Upper lobe of left lung (tissue), 6 donors: ENCODE measurements around the gene KIF23. TPM values are rescaled to one million over a fixed set of nuclear protein-coding genes. Genes with fewer than 3 reads are reported as not detected.

ENCODE experiments used
- ATAC-seq, 2 donors: fragments of 200-7000 bp; cut with Tn5 transposase; one replicate each; pipeline ENCODE4 v1.9.1; 2022; ENCODE audit warnings: mild to moderate bottlenecking in 2 of 2, moderate library complexity in 2 of 2; ENCODE audit not compliant: low FRiP score in 2 of 2
- DNase-seq, 2 donors: peaks; one replicate each; pipeline ENCODE4 v3.0.0-alpha.2; 2019 to 2020
- H3K27ac ChIP-seq, 4 donors: fragments of 200-600 bp; sonication (generic); one replicate each; pipeline ENCODE4 v1.5.1; 2016 to 2019
- H3K27me3 ChIP-seq, 4 donors: fragments of 200-600 bp; sonication (generic); one replicate each; pipeline ENCODE4 v1.5.1; 2017 to 2019
- H3K36me3 ChIP-seq, 4 donors: fragments of 200-600 bp; sonication (generic); one replicate each; pipeline ENCODE4 v1.5.1; 2016 to 2019
- H3K4me1 ChIP-seq, 4 donors: fragments of 200-600 bp; sonication (generic); one replicate each; pipeline ENCODE4 v1.5.1; 2018 to 2019
- H3K4me3 ChIP-seq, 4 donors: fragments of 200-600 bp; sonication (generic); one replicate each; pipeline ENCODE4 v1.5.1; 2017 to 2019; ENCODE audit warnings: mild to moderate bottlenecking in 2 of 4, moderate library complexity in 1 of 4
- H3K9me3 ChIP-seq, 4 donors: fragments of 200-600 bp; sonication (generic); one replicate each; pipeline ENCODE4 v1.5.1; 2018 to 2019
- CTCF ChIP-seq, 6 experiments: fragments of 450-650 bp in 4 of 6; fragments of 200-600 bp in 2 of 6; sonication (generic) in 2 of 6; IDR thresholded peaks; one replicate each; pipeline ENCODE4 v1.5.1; 2016 to 2019; ENCODE audit warnings: antibody characterized with exemption in 6 of 6
- EP300 ChIP-seq, 4 donors: sonication (generic); formaldehyde crosslinking; IDR thresholded peaks; one replicate each; pipeline ENCODE4 v1.5.1; 2017; ENCODE audit warnings: antibody characterized with exemption in 4 of 4, control low read depth in 2 of 4
- POLR2A ChIP-seq, 4 donors: fragments of 450-650 bp; IDR thresholded peaks; one replicate each; pipeline ENCODE4 v1.5.1; 2016 to 2017; ENCODE audit warnings: antibody characterized with exemption in 4 of 4, mild to moderate bottlenecking in 2 of 4
- POLR2AphosphoS5 ChIP-seq, 2 donors: sonication (generic); formaldehyde crosslinking; IDR thresholded peaks; one replicate each; pipeline ENCODE4 v1.5.1; 2017; ENCODE audit warnings: antibody characterized with exemption in 2 of 2
- WGBS, 2 donors: methylation state at CpG; one replicate each; pipeline ENCODE4 v1.1.5; 2017 to 2018; 5-methylcytosine and 5-hydroxymethylcytosine counted together
- total RNA-seq, 6 donors: library from RNA; depleted of rRNA in 4 of 6; stranded (reverse); fragments of >200 nt in 4 of 6; gene quantifications; one replicate each; pipeline versions ENCODE4 v1.1.0 to v1.2.1, GENCODE V29; 2016 to 2021
- donor health status: DM: no; HTN: no; CAD: no; lungs with moderate emphysema.
- donor health status: DM: no; HTN: yes; CAD: no; lungs with severe emphysema.

The KIF23 gene
- total RNA-seq, 6 donors from 2014 or later, result 1.0 to 6.7 (median 3.7) TPM

GRCh38 chr15:69433831-69434230, 19.7 kb downstream of the KIF23 start:
- TF ChIP-seq POLR2A (IDR thresholded peaks at IDR 0.05) (no peak), EP300 (IDR thresholded peaks at IDR 0.05) (no peak), CTCF (IDR thresholded peaks at IDR 0.05) (no peak), POLR2AphosphoS5 (IDR thresholded peaks at IDR 0.05) (no peak)
- no peaks in the 10 kb centered on the region for H3K4me1 ChIP-seq
- H3K4me3 ChIP-seq, result no peak overlapping the region
- no peaks in the 10 kb centered on the region for H3K36me3 ChIP-seq
- DNase-seq (no peak), ATAC-seq (no peak)
- WGBS, 2 donors, result 93 to 100% methylated on average over 1 of the region's 1 CpG
- H3K9me3 ChIP-seq, result no peaks in the 10 kb centered on the region
- no peaks in the 10 kb centered on the region for H3K27me3 ChIP-seq
- no peak overlapping the region for H3K27ac ChIP-seq

GRCh38 chr15:69434238-69434637, 20.1 kb downstream of the KIF23 start:
- Histone ChIP-seq H3K27me3 (no peaks in the 10 kb centered on the region), H3K4me3 (no peak overlapping the region), H3K4me1 (no peaks in the 10 kb centered on the region), H3K9me3 (no peaks in the 10 kb centered on the region), H3K36me3 (no peaks in the 10 kb centered on the region), H3K27ac (no peak overlapping the region)
- ATAC-seq (no peak), DNase-seq (no peak)
- WGBS, 2 donors, result 88 to 92% methylated on average over 5 of the region's 5 CpGs
- TF ChIP-seq POLR2A (IDR thresholded peaks at IDR 0.05) (no peak), POLR2AphosphoS5 (IDR thresholded peaks at IDR 0.05) (no peak), CTCF (IDR thresholded peaks at IDR 0.05) (no peak), EP300 (IDR thresholded peaks at IDR 0.05) (no peak)

DNA sequence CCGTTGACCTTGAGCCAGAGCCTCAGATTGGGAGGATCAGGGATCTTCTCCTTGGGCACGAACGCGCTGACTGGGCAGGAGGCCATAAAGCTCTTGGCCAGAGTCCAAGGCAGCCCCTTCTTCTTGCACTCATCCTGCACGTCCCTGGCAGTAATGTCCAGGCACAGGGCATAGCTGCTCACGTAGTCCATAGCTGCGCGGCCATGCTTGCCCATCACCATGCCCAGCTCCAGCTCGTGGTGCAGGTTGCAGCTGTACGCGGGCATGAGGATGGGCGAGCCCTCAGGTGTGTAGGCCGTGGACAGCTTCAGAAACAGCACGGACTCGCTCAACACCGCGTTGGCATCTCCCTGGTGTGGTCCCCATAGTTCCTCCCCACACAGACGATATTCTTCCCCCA, 20.5 kb downstream of the KIF23 start:
- H3K4me3 ChIP-seq, result no peak overlapping the region
- H3K27me3 ChIP-seq, result no peaks in the 10 kb centered on the region
- no peak overlapping the region for H3K27ac ChIP-seq
- DNase-seq (peak in 1 of 2 donors; percentile 24), ATAC-seq (no peak)
- 98% methylated on average over 18 of the region's 18 CpGs for WGBS, 2 donors
- H3K36me3 ChIP-seq, result no peaks in the 10 kb centered on the region
- TF ChIP-seq POLR2AphosphoS5 (IDR thresholded peaks at IDR 0.05) (no peak), CTCF (IDR thresholded peaks at IDR 0.05) (no peak), EP300 (IDR thresholded peaks at IDR 0.05) (no peak), POLR2A (IDR thresholded peaks at IDR 0.05) (no peak)
- H3K9me3 ChIP-seq, result no peaks in the 10 kb centered on the region
- H3K4me1 ChIP-seq, result no peaks in the 10 kb centered on the region

- H3K4me1 ChIP-seq, result no peaks in the 10 kb centered on the region
- H3K4me3 ChIP-seq, result no peak overlapping the region
- no peaks in the 10 kb centered on the region for H3K9me3 ChIP-seq
- DNase-seq, result no peak
- TF ChIP-seq CTCF (IDR thresholded peaks at IDR 0.05) (no peak), EP300 (IDR thresholded peaks at IDR 0.05) (no peak)
- H3K27me3 ChIP-seq, result no peaks in the 10 kb centered on the region
- H3K36me3 ChIP-seq, result no peaks in the 10 kb centered on the region
- WGBS, 2 donors, result 90% methylated on average over 4 of the region's 4 CpGs
- H3K27ac ChIP-seq, result no peak overlapping the region
- ATAC-seq, result no peak
These were observed 21.8 kb downstream of the KIF23 start for GRCh38 chr15:69435985-69436384.

GRCh38 chr15:69436951-69437350, 22.8 kb downstream of the KIF23 start:
- Histone ChIP-seq H3K27me3 (no peaks in the 10 kb centered on the region), H3K4me1 (no peaks in the 10 kb centered on the region), H3K36me3 (no peaks in the 10 kb centered on the region), H3K4me3 (no peak overlapping the region), H3K9me3 (no peaks in the 10 kb centered on the region), H3K27ac (peak overlapping the region in 1 of 4 donors; percentile 16)
- DNase-seq (no peak), ATAC-seq (no peak)
- TF ChIP-seq EP300 (IDR thresholded peaks at IDR 0.05) (no peak), POLR2AphosphoS5 (IDR thresholded peaks at IDR 0.05) (no peak), POLR2A (IDR thresholded peaks at IDR 0.05) (no peak), CTCF (IDR thresholded peaks at IDR 0.05) (no peak)
- WGBS, 2 donors, result 78 to 88% methylated on average over 4 of the region's 4 CpGs
